Activated gamma-delta T cell (primary cell): ENCODE results near the gene KCNIP3.

Source experiments
- DNase-seq: peaks from one replicate; lab custom pipeline; 2025; lab: John Stamatoyannopoulos, UW

Gene KCNIP3

GRCh38 chr2:95294579-95295250, 2.4 kb upstream of the KCNIP3 start:
- no peak for DNase-seq

GRCh38 chr2:95295376-95295775, 1.8 kb upstream of the KCNIP3 start:
- no peak for DNase-seq

DNA sequence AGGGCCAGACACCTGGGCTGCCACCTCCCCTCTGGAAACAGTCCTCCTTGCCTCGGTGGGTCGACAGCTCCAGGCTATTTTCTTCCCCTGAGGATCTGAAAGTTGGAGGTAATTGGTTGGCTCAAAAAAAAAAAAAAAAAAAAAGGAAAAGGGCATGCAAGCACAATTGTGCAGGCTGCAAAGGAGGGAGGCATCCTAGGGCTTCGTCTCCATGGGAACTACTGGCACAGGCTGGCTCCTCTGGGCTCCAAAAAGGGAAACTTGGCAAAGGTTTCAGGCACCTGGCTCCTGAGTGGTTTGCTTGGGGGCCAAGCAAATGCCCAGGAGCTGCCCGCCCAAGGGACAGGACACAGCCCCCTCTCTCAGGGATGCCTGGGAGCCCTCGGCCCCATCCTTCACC, 1.1 kb upstream of the KCNIP3 start:
- no peak for DNase-seq

GRCh38 chr2:95297639-95298395, 670 bp downstream of the KCNIP3 start:
- DNase-seq, result no peak

GRCh38 chr2:95298486-95299111, 1.5 kb downstream of the KCNIP3 start:
- no peak for DNase-seq

- no peak for DNase-seq
These were observed 2.8 kb downstream of the KCNIP3 start for GRCh38 chr2:95299961-95300360.

- no peak for DNase-seq
These were observed 3.3 kb downstream of the KCNIP3 start for GRCh38 chr2:95300450-95300849.

- no peak for DNase-seq
These were observed 4.0 kb downstream of the KCNIP3 start for GRCh38 chr2:95301186-95301585.

DNA sequence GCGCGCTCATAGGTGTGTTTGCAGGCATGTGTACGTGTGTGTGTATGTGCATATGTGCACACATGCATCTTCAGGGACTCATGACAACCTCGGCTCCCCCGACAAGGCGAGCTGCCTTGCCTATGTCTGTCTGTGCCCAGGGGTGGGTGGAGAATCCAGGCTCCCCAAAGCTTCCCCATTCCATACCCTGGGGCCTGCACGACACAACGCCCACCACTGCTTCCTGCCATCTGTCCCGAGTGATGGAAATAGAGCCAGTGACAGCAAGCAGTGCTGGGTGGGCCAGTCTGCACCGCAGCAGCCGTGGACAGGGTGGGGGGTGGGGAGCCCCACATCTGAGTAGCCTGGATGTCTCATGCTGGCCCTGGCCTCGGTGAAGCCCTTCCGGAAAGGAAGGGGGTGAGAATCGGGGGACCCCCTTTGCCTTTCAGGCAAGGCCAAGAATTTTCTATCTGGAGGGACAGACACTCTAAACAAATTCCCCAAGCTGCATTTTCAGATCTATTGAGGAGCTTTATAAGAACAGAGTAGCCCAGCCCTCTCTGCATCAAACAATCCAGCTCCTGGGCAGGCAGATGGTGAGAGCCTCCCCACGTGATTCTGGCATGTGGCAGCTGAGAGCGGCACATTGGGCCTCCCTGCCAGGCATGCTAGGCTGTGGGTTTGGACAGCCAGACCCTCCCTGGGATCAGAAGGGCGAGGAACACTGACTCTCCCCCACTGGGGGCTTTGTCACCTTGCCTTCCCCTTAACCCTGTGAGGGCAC, 4.9 kb downstream of the KCNIP3 start:
- DNase-seq, result no peak

DNA sequence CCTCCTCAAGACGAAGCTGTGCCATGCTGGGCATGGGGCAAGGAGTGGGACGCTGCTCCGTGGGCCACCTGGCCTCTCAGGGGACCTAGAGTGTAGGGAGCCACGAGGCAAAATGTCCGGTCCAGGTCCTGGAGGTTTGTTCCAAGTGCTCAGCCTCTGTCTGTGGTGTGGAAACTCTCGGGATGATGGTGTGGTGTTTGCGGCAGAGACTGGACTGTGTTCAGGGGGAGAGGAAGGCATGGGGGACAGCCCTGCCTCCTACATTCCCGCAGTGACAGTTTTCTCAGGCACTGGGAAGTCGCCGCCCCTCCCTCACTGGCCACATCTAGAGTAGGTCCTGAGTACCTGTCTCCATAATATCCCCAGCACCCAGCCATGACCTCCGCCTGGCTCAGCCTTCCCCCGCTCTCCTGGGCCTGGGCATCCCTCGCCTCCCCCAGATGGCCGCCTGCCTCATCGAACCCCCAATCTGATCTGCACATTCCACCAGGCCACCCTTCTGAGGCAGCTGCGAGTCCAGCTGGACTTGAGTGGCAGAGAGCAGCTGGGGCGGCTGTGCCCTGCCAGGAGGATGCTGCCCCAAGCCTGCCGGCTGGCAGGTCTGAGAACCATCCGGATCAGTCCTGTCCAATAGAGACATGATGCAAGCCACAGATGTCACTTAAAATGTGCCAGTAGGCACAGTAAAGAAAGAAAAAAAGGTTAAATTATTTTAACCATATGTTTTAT, 6.2 kb downstream of the KCNIP3 start:
- DNase-seq, result no peak

DNA sequence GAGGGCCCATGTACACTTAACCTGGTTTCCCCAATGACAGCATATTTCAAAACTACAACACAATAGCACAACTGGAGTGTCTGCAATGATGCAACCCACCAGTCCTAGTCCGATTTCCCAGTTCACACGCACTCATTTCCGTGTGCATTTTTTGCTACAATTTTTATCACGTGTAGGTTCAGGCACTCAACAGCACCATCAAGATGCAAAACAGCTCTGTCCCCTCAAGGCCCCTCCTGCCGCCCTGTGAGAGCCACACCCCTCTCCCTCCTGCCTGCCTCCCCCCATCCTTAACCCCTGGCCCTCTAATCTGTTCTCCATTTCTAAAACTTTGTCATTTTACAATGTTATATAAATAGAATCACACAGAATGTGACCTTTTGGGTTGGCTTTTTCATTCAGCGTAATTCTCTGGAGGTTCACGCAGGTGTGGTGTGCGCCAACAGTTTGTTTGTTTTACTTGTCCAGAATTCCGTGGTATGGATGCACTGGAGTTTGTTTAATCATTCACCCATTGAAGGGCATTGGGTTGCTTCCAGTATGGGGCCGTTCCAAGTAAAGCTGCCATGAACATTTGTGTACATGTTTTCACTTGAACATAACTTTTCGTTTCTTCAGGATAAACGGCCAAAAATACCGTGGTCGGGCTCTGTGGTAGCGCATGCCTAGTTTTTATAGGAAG, 8.4 kb downstream of the KCNIP3 start:
- no peak for DNase-seq

- DNase-seq, result no peak
These were observed 9.3 kb downstream of the KCNIP3 start for GRCh38 chr2:95306336-95306895.

- no peak for DNase-seq
These were observed 9.9 kb downstream of the KCNIP3 start for GRCh38 chr2:95307036-95307435.

GRCh38 chr2:95307878-95308277, 10.7 kb downstream of the KCNIP3 start:
- no peak for DNase-seq

- no peak for DNase-seq
These were observed 11.4 kb downstream of the KCNIP3 start for GRCh38 chr2:95308426-95308990.

DNA sequence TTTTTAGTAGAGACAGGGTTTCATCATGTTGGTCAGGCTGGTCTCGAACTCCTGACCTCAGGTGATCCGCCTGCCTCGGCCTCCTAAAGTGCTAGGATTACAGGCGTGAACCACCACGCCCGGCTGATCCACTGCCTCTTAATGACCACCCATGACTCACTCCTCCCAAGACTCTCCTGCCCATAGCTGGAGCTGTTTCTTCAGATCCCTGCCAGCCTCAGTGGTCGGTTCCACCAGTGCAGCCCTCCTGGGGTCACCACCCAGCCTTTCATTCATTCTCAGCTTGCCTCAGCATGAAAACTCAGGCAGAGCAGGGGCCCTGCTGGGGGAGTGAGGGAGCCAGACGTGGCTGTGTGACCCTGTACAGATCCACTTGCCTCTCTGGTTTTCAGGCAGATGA, 12.5 kb downstream of the KCNIP3 start:
- DNase-seq, result no peak

GRCh38 chr2:95310216-95310615, 13.1 kb downstream of the KCNIP3 start:
- no peak for DNase-seq

GRCh38 chr2:95310651-95311050, 13.5 kb downstream of the KCNIP3 start:
- no peak for DNase-seq

- DNase-seq, result no peak
These were observed 14.8 kb downstream of the KCNIP3 start for GRCh38 chr2:95311815-95312542.
